CD4-positive, alpha-beta T cell treated with Interferon gamma for 1 hour (primary cell): ENCODE measurements around the gene DIPK1C.

ENCODE experiments used
- DNase-seq: peaks from one replicate; pipeline ENCODE4 v3.0.0-alpha.2; 2020

DIPK1C gene

DNA sequence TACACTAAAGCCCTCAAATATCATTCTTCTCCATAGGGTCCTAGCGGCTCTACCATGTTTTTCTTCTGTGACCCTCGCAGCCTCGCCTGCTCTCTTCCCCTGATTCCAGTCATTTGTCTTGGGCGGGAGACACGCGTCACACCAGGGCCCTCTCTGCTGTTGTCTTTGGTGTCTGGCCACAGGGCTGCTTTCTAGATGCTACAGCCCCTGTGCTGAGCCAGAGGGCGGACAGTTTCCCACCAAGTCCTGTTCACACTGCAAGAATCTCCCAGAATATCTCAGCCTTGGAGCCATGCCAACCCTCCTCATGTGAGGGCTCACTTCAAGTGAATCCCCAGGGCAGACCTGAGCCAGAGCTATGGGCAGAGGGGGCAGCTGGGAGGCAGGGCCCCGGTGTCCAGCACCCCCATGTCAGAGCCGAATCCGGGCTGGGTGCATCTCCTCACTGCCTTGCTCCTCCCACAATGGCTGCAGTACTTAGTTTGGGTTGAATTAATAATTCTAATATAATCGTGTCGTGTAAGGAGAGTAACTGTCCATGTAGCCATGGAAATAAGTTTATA, 42.1 kb downstream of the DIPK1C start:
- DNase-seq, result no peak

DNA sequence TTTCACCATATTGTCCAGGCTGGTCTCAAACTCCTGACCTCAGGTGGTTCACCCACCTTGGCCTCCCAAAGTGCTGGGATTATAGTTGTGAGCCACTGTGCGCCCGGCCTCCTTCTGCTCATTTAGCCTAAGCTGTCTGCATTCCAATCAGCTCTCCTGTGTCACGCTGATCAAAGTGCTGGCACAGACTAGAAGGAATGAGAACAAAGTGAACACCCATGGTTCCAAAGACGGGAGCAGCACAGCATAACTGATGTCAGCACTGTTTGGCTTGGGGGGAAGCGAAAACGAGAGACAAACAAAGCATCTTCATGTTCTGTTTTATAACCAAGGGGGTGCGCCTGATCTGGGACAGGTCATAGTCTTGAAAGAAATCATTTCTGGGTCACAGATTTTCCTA, 43.3 kb downstream of the DIPK1C start:
- DNase-seq, result no peak

GRCh38 chr18:74412116-74412880, 44.8 kb downstream of the DIPK1C start:
- no peak for DNase-seq

DNA sequence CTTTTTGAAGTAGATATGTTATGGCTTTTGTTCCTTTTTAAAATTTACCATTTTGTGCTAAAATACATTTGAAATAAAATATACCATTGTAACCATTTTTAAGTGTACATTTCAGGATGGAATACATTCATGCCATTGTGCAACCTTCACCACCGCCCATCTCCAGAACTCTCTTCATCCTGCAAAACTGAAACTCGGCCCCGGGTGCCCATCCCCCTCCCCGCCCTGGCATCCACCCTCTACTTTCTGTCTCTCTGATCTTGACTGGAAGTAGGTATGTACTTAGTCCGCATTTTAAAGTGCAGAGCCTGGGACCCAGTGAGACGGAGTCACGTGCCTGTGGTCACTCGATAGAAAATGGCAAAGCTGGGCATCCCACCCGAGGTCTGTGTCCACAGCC, 45.6 kb downstream of the DIPK1C start:
- no peak for DNase-seq

DNA sequence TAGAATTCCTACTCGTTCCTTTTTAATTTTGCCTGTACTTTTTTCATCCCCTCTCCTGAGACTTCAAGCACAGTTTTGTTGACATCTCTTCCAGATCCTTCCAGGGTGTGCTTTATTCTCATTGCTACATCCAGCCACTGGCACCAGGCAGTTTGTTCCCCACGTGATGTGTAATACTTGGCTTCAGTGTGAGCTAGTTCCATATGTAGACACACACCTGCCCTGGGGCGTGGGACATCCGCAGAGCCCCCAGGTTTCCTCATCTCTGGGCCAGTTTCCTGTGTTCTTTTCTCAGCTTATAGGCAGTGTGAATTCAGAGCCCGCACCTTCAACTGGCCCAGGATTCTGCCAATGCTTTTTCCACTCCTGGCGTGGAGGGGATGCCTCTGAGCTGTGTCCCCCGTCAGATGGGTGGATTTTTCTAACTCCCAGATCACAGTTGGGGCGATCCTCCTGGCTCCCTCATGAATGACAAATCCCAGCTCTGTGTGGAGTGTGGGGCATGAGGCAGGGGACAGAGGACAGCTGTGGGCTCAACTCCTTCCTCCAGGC, 46.6 kb downstream of the DIPK1C start:
- no peak for DNase-seq

- no peak for DNase-seq
Measured at GRCh38 chr18:74407888-74408287, 49.2 kb downstream of the DIPK1C start.

DNA sequence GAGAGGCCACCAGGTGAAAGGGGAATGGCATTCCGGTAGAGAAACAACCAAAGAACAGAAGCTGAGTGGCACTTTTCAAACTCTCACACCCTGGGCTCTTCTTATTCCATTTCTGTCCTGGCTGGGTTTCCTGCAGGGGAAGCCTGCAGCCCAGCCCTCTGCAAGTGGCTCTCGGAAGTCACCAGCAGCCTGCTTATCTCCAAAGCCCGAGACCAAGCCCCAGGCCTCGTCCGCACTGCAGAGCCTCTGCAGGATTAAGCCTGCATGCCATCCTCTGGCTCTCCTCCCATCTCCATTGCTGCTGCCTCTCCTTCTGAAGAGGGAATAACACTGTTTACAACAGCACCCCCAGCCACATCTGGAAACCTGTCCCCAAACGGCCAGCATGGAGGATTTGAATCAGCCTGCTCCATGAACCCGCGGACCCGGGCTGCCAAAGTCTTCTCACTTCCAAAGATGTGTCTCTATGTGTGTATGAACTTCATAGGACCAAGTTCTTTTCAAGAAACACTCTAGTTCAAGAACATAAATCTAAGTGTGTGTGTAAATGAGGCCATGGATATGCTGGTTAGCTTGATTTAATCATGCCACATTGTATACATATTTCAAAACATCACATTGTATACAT, 54.2 kb downstream of the DIPK1C start:
- DNase-seq, result no peak

GRCh38 chr18:74400813-74401212, 56.3 kb downstream of the DIPK1C start:
- no peak for DNase-seq

DNA sequence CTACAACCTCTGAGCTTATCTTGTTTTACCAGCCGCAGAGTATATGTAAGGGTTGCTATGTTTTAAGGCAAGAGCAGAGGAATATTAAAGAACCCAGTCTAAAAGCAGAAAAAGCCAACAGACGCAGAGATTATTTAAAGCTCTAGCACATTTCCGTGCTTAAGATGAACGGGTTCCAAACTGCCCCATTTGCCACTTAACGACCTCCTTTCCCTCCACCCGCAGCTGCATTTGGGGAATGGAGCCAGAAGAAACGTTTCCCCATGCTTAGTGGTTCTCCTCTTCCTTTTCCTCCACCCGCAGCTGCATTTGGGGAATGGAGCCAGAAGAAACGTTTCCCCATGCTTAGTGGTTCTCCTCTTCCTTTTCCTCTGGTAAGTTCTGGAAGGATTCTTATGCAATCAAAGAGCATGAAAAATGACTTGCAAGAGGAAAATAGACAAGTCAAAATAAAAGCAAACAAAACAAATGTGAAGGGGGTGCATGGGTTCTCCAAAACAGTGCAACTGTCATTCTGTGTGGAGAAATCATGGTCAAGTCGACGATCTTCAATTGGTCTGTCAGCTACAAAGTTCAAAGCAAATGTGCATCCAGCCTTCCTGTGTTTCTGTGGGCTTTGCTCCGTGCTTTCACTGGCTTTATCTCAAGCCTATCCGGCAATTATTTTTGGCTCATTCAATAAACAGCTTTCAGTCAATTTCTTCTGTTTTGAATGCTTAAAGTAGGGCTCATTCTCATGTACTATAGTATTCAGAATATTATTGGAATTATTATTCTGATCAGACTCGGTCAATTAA, 57.8 kb downstream of the DIPK1C start:
- DNase-seq, result no peak

- DNase-seq, result no peak
Measured at GRCh38 chr18:74397572-74397971, 59.5 kb downstream of the DIPK1C start.

- DNase-seq, result no peak
Measured at GRCh38 chr18:74396171-74397169, 60.6 kb downstream of the DIPK1C start.

DNA sequence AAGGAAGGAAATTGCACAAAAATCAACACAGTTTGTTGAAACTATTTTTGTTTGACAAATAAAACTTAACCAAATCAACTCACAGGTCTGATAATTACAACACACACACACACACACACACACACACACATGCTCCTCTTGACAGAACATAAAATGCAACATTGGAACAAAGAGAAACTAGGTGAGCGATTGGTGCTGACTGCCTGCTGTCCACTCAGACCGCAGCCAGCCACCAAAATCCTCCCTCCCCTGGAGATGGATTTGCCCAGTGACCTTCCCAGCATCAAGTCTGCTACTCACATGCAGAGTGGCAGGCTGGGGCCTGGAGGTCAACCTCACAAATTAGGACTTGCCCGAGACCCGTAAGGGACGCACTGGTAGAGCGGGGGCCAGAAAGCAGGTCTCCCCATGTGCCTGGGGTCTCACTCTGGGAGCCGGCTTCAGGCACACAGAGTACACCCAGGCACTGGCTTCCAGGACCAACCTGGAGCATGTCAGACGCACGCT, 61.4 kb downstream of the DIPK1C start:
- DNase-seq, result no peak

DNA sequence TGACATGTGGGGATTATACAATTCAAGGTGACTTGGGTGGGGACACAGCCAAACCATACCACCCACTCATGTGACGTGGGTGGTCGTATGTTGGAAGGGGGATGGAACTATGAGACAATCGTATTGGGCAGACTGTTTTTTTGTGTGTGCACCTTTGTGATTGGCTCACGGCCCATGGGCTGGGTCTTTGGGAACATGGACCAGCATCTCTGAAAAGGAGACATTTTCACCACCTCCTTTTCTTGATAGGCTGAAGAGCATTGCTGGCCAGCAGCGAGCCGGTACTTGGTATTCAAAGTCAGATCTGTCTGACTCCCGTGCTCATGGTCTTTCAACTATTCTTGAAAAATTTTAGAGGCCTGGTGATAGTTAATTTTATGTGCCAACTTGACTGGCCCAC, 62.1 kb downstream of the DIPK1C start:
- DNase-seq, result no peak

- no peak for DNase-seq
Measured at GRCh38 chr18:74392323-74392722, 64.8 kb downstream of the DIPK1C start.

- no peak for DNase-seq
Measured at GRCh38 chr18:74390900-74391299, 66.2 kb downstream of the DIPK1C start.

DNA sequence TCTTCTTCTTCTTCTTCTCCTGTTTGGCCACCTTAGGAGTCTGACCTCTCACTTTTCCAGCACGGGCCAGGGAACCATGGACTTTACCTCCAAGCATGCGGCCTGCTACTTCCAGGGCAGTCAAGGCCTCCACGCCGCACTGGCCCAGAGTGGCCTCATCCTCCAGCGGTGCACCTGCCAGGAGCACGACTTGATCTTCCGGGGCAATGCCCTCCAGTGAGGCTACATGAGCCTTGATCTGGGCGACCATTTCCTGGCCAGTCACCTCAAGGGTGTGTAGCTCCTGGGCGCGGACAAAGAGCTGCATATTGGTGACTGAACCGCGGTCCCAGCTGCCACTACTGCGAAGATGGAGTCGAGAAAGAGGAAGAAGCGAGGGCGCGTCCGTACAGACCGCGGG, 67.1 kb downstream of the DIPK1C start:
- DNase-seq, result no peak

DNA sequence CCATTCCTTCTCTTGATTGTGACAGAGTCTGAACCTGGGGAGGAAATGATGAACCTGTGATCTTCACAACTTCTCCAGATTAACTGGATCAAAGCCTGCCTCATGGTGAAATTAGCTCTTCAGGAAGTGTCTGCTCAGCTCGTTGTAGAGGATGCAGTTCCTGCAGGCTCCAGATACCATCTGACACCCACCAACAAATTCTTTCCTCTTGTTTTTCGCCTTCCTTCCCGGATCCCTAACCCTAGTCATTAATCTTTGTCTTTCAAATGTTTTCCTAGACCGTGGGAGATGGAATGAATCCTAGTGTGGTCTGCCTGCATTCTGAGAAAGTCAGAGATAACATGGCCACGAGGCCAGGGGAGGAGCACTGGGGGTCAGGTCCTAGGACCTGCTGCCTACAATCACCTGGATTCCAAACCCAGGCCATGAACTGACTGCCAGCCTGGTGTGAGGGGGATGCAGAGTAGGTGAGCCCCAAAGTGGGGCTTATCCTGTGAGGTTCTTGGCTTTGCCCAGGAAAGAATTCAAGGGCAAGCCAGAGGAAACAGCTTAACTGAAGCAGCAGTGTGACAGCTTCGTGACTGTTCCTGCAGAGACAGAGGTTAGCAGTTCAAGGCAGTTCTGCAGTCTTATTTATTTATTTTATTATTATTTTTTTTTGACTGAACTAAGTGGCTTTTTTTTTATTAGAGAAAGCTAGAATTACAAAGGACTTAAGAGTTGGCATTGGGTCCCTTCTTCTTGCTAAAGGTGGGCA, 67.8 kb downstream of the DIPK1C start:
- DNase-seq, result no peak

DNA sequence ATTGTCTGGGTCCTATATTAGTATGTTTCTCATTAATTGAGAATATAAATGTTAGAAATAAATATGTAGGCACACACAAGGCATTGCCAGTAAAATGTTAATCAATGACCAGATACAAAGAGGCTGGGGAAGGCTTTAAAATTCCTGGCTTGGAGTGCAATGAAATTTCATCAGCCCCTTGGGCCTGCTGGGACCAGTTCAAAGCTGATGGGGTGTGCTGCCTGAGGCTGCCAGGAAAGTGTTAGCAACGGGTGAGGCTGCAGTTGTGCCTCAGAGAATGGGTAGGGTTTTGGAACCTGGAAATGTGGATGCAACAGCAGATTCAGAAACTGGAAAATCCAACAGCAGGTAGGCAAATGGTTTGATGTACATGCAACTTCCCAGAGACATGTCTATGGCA, 68.9 kb downstream of the DIPK1C start:
- no peak for DNase-seq

- no peak for DNase-seq
Measured at GRCh38 chr18:74387383-74387782, 69.7 kb downstream of the DIPK1C start.
